ENCODE data around the gene SLC25A13. TPM values are rescaled to one million over a fixed set of nuclear protein-coding genes. Genes with fewer than 3 reads are reported as not detected.
"Not testable (repeated sequence)": the region's sequence is repeated elsewhere in the genome, so short reads cannot be mapped to it uniquely, and the experiment has no call there.

SLC25A13 gene
- total and polyA plus RNA-seq, 9 donors, result 11.4 to 32.6 (median 23.1) TPM

- H3K9me3 ChIP-seq, result no peaks in the 10 kb centered on the region
- no peak for TF ChIP-seq CTCF (IDR thresholded peaks at IDR 0.05)
- TF ChIP-seq POLR2A (IDR thresholded peaks at IDR 0.05), result no peak
- no peak for TF ChIP-seq EP300 (IDR thresholded peaks at IDR 0.05)
- DNase-seq, result no peak
- no peaks in the 10 kb centered on the region for H3K36me3 ChIP-seq
- 28 to 50% (median 34%) methylated on average over 1 of the region's 1 CpG for WGBS, 3 donors
- H3K4me1 ChIP-seq (ENCODE audit: insufficient read depth), result no peaks in the 10 kb centered on the region
- intact Hi-C loops (cut with DNase I), result no loop called here
- no peaks in the 10 kb centered on the region for H3K27me3 ChIP-seq
- no peak overlapping the region for H3K4me3 ChIP-seq
- no peak overlapping the region for H3K27ac ChIP-seq
Measured at GRCh38 chr7:96328016-96328415, 6.1 kb upstream of the SLC25A13 start.

- H3K36me3 ChIP-seq, result no peaks in the 10 kb centered on the region
- no peak overlapping the region for H3K4me3 ChIP-seq
- intact Hi-C loops (cut with DNase I), result no loop called here
- WGBS, 3 donors, result 64 to 71% (median 69%) methylated on average over 3 of the region's 3 CpGs
- H3K27me3 ChIP-seq, result no peaks in the 10 kb centered on the region
- no peaks in the 10 kb centered on the region for H3K9me3 ChIP-seq
- TF ChIP-seq EP300 (IDR thresholded peaks at IDR 0.05), result no peak
- no peak for TF ChIP-seq CTCF (IDR thresholded peaks at IDR 0.05)
- no peak for TF ChIP-seq POLR2A (IDR thresholded peaks at IDR 0.05)
- no peak overlapping the region for H3K27ac ChIP-seq
- no peaks in the 10 kb centered on the region for H3K4me1 ChIP-seq (ENCODE audit: insufficient read depth)
- no peak for DNase-seq
Measured at GRCh38 chr7:96327429-96327828, 5.5 kb upstream of the SLC25A13 start.

GRCh38 chr7:96326752-96327151 is 4.9 kb upstream of the SLC25A13 start:
- H3K27me3 ChIP-seq; DNase-seq; H3K9me3 ChIP-seq; intact Hi-C loops (cut with DNase I); H3K4me1 ChIP-seq (ENCODE audit: insufficient read depth); H3K4me3 ChIP-seq; H3K27ac ChIP-seq; H3K36me3 ChIP-seq: not testable (repeated sequence)
- 47 to 84% (median 50%) methylated on average over 2 of the region's 2 CpGs for WGBS, 3 donors

GRCh38 chr7:96322847-96323461 is 1.1 kb upstream of the SLC25A13 start:
- H3K4me1 ChIP-seq (ENCODE audit: insufficient read depth), result peaks cover 3% of the 10 kb centered on the region
- no peak overlapping the region for H3K27ac ChIP-seq
- 88 to 93% (median 91%) methylated on average over 7 of the region's 7 CpGs for WGBS, 3 donors
- DNase-seq, result no peak
- intact Hi-C loops (cut with DNase I), result no loop called here
- H3K4me3 ChIP-seq, result no peak overlapping the region
- H3K9me3 ChIP-seq, result no peaks in the 10 kb centered on the region
- H3K36me3 ChIP-seq, result no peaks in the 10 kb centered on the region
- no peaks in the 10 kb centered on the region for H3K27me3 ChIP-seq
- TF ChIP-seq CTCF (IDR thresholded peaks at IDR 0.05) (no peak), EP300 (IDR thresholded peaks at IDR 0.05) (no peak), POLR2A (IDR thresholded peaks at IDR 0.05) (no peak)

GRCh38 chr7:96322373-96322695 is 436 bp upstream of the SLC25A13 start:
- Histone ChIP-seq H3K27me3 (no peaks in the 10 kb centered on the region), H3K4me3 (peak overlapping the region; percentile 99), H3K9me3 (no peaks in the 10 kb centered on the region), H3K4me1 (ENCODE audit: insufficient read depth) (peaks cover 3% of the 10 kb centered on the region), H3K27ac (peak overlapping the region in 1 of 2 donors; percentile 96), H3K36me3 (no peaks in the 10 kb centered on the region)
- intact Hi-C loops (cut with DNase I), result no loop called here
- WGBS, 3 donors, result 32 to 35% (median 33%) methylated on average over 9 of the region's 9 CpGs
- DNase-seq, result no peak
- TF ChIP-seq CTCF (IDR thresholded peaks at IDR 0.05) (no peak), POLR2A (IDR thresholded peaks at IDR 0.05) (no peak)
